AG09309 (cell line): Measurements from ENCODE around the gene CALML4.
A peak's percentile ranks its signal among the peaks of the same experiment; 100 is the strongest.
"Not testable (repeated sequence)": the region's sequence is repeated elsewhere in the genome, so short reads cannot be mapped to it uniquely, and the experiment has no call there.

Experiments
- DNase-seq: peaks from one replicate; pipeline ENCODE4 v3.0.0-alpha.2; 2010; ENCODE audit warnings: low read depth
- H3K4me3 ChIP-seq: 2 replicates; pipeline ENCODE4 v1.5.1; 2011; ENCODE audit warnings: mild to moderate bottlenecking, low read depth, low read length, moderate library complexity; ENCODE audit not compliant: control insufficient read depth
- CTCF ChIP-seq: IDR thresholded peaks from 2 replicates; pipeline ENCODE4 v1.5.1; 2011; ENCODE audit warnings: mild to moderate bottlenecking, low read depth, low read length, inconsistent platforms; ENCODE audit not compliant: insufficient read depth, control insufficient read depth; ENCODE audit errors: missing control alignments

Gene CALML4

DNA sequence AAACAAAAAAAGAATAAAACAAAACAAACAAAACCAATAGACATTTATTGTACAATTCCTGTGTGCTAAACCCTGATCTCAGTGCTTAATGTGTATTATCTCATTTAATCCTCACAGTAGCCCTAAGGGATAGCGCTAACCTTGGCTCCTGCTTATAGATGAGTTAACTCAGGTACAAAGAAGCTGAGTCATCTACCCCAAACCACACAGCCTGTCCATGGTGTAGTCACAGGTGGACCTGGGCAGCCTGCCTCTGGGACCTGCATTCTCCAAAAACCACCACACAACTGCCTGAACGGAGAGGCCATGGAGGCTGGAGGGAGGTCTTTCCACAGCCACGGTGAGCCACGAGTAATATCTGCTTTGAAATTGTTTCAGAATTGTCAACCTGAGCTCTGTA, 29.9 kb upstream of the CALML4 start:
- no peak for DNase-seq
- H3K4me3 ChIP-seq: no peak overlapping the region
- no peak for TF ChIP-seq CTCF

GRCh38 chr15:68234520-68234919, 29.4 kb upstream of the CALML4 start:
- not testable (repeated sequence) for H3K4me3 ChIP-seq, DNase-seq

DNA sequence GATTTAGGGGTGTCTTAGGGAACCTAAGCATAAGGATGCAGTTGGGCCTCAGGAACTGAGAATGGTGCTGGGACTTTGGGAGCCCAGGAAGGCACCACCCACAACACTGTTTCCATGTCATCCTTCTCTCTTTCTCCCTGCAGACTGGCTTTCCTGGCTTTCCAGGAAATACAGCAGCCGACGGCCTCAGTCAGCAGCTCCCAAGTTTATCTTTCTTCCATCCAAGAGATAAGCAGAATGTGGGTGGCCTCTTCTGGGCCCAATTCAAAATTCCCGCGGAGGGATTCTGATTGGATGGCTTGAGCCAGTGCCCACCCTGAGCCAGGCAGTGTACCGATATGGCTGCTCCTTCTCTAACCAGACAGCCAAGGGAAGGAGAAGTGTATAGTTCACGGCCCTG, 28.9 kb upstream of the CALML4 start:
- no peak for DNase-seq
- no peak overlapping the region for H3K4me3 ChIP-seq
- TF ChIP-seq CTCF: no peak

- no peak overlapping the region for H3K4me3 ChIP-seq
- TF ChIP-seq CTCF: no peak
- DNase-seq: no peak
Observed at GRCh38 chr15:68232937-68233336, 27.8 kb upstream of the CALML4 start.

DNA sequence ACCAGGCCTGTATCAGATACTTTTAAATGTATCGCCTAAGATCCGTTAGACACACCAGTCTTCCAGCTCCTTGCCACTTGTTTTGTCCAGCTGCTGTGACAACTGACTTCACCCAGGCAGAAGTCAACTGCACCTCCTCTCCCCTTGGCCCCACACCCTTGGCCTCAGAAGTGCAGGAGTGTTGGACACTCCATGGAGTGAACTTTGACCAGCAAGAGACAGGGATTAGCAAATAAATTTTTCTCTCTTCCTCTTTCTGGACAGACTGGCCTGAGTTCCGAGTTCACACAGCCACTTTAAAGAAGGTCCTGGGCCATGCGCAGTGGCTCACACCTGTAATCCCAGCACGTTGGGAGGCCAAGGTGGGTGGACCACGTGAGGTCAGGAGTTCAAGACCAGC, 27.3 kb upstream of the CALML4 start:
- TF ChIP-seq CTCF: no peak
- H3K4me3 ChIP-seq: no peak overlapping the region
- DNase-seq: no peak

DNA sequence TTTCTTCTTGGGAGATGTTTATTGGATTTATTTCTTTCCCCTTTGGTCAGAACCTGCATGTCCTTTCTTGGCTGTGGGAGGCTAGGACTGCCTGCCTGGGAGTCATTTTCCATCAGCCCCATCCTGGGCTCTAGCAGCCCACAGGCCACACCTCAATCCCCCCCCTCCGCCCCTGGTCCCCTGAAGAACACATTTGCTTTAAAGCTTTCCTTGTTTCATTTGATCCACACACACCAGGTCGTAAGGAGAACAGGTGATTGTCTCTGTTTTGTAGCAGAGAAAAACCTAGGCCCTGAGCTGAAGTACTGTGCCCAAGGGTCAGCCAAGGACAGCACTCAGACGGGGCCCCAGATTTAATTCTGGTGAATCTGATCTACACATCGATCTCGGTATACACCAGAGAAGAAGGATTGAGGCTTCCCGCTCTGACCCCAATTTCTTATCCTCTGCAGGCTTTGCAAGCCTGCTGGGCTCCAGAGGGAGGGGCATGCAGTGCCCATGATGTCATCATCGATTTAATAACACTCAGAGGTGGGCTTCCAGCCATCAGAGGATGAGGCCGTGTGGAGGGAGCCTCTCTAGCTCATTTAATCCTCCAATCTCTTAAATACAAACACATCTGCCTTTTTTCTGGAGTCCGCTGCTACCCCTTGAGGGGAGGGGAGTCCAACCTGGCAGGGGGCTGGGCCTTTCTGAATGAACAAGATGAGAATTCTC, 26.1 kb upstream of the CALML4 start:
- no peak for DNase-seq
- H3K4me3 ChIP-seq: no peak overlapping the region
- TF ChIP-seq CTCF: no peak

- no peak for TF ChIP-seq CTCF
- no peak for DNase-seq
- peak overlapping the region; percentile 83 for H3K4me3 ChIP-seq
Observed at GRCh38 chr15:68230157-68231100, 25.3 kb upstream of the CALML4 start.
